HepG2 (cell line): Measurements from ENCODE around the gene CNTN5. TPM values are rescaled to one million over a fixed set of nuclear protein-coding genes. Genes with fewer than 3 reads are reported as not detected.

ENCODE experiments used
- ATAC-seq: fragments of 200-7000 bp; cut with Tn5 transposase; 3 replicates; pipeline ENCODE4 v1.9.1; 2020; ENCODE audit warnings: mild to moderate bottlenecking, moderate library complexity
- BruUV-seq: library from RNA; stranded (reverse); fragments of 400-500 nt; replicated peaks from 2 replicates; lab custom pipeline; 2021; lab: Mats Ljungman, UMichigan
- CTCF ChIA-PET: fragments of 300-600 bp; formaldehyde crosslinking; extraction: SDS; loops from one replicate; lab custom pipeline; 2021; ENCODE audit warnings: low total read pairs, inconsistent platforms, low intra/inter-chr PET ratio; lab: Yijun Ruan, JAX
- POLR2A ChIA-PET: fragments of 350-600 bp; sonication (Branson Sonifier 250); formaldehyde crosslinking; loops from one replicate; lab custom pipeline; 2020; ENCODE audit warnings: antibody characterized with exemption, inconsistent platforms; lab: Yijun Ruan, JAX
- DNase-seq: peaks from one replicate; pipeline ENCODE4 v3.0.0-alpha.2; 2015; ENCODE audit warnings: low spot score
- FAIRE-seq: peaks from 3 replicates; lab custom pipeline; 2011; peaks lifted over from hg19 to GRCh38; lab: Jason Lieb, UNC
- H2AFZ ChIP-seq: one replicate; pipeline ENCODE4 v1.6.1; 2011; ENCODE audit warnings: low read length, inconsistent platforms
- H3K27ac ChIP-seq: fragments of 300-600 bp; 3 replicates; pipeline ENCODE4 v1.8.0; 2011; ENCODE audit warnings: mixed run types, mild to moderate bottlenecking, mixed read lengths, low read length, inconsistent platforms; ENCODE audit not compliant: insufficient read depth; ENCODE audit errors: extremely low read length
- H3K27me3 ChIP-seq, 2 experiments: fragments of 200-600 bp in 1 of 2; 2 replicates in 1 of 2; 3 replicates in 1 of 2; pipeline versions ENCODE4 v1.6.0 to v1.8.0; 2011; ENCODE audit warnings: low read length in 2 of 2, mild to moderate bottlenecking in 2 of 2, moderate library complexity in 2 of 2, inconsistent platforms in 1 of 2; ENCODE audit not compliant: insufficient read depth in 2 of 2, control insufficient read depth in 1 of 2
- H3K36me3 ChIP-seq, 2 experiments: fragments of 200-600 bp in 1 of 2; replicated peaks in 1 of 2; 2 replicates in 1 of 2; 3 replicates in 1 of 2; pipeline versions ENCODE4 v1.5.1 to v1.8.0; 2011; ENCODE audit warnings: low read length in 2 of 2, inconsistent platforms in 1 of 2; ENCODE audit not compliant: insufficient read depth in 2 of 2, control insufficient read depth in 1 of 2
- H3K4me1 ChIP-seq: 2 replicates; pipeline ENCODE4 v1.5.1; 2012; ENCODE audit warnings: low read length, inconsistent platforms; ENCODE audit not compliant: insufficient read depth
- H3K4me2 ChIP-seq: 2 replicates; pipeline ENCODE4 v1.6.0; 2011; ENCODE audit warnings: low read depth, low read length, inconsistent platforms
- H3K4me3 ChIP-seq, 3 experiments: fragments of 200-600 bp in 1 of 3; sonication (generic), shearing (Covaris generic) in 1 of 3; replicated peaks in 1 of 3; 2 replicates each; pipeline ENCODE4 v1.5.1; 2011 to 2016; ENCODE audit warnings: low read length in 3 of 3, inconsistent platforms in 2 of 3, low read depth in 2 of 3, mild to moderate bottlenecking in 2 of 3, control low read depth in 1 of 3, mixed read lengths in 1 of 3; ENCODE audit not compliant: insufficient read depth in 1 of 3
- H3K79me2 ChIP-seq: one replicate; pipeline ENCODE4 v1.6.1; 2011; ENCODE audit warnings: low read length, inconsistent platforms; ENCODE audit not compliant: insufficient read depth
- H3K9ac ChIP-seq: 2 replicates; pipeline ENCODE4 v1.6.0; 2011; ENCODE audit warnings: mild to moderate bottlenecking, low read depth, low read length, inconsistent platforms; ENCODE audit not compliant: insufficient read depth
- H3K9me3 ChIP-seq: 2 replicates; pipeline ENCODE4 v1.5.1; 2012; ENCODE audit warnings: mild to moderate bottlenecking, low read length
- H4K20me1 ChIP-seq: 2 replicates; pipeline ENCODE4 v1.6.0; 2011; ENCODE audit warnings: inconsistent platforms, mild to moderate bottlenecking, low read length, moderate library complexity; ENCODE audit not compliant: insufficient read depth
- KLF11 ChIP-seq: IDR thresholded peaks from 2 replicates; pipeline ENCODE4 v1.6.1; 2016; ENCODE audit warnings: missing compliant biosample characterization
- NR2F6 ChIP-seq, 2 experiments: IDR thresholded peaks; 2 replicates each; pipeline ENCODE4 v1.6.1; 2016; ENCODE audit warnings: antibody characterized with exemption in 1 of 2, mild to moderate bottlenecking in 1 of 2
- POLR2A ChIP-seq, 2 experiments: IDR thresholded peaks; 2 replicates each; pipeline ENCODE4 v1.6.1; 2011; ENCODE audit warnings: low read depth in 2 of 2, low read length in 2 of 2, mild to moderate bottlenecking in 1 of 2, moderate library complexity in 1 of 2; ENCODE audit not compliant: insufficient read depth in 1 of 2
- RORA ChIP-seq: sonication (generic); formaldehyde crosslinking; IDR thresholded peaks from 2 replicates; pipeline ENCODE4 v1.5.0; 2020; ENCODE audit warnings: mild to moderate bottlenecking, missing genetic modification reagents, moderate library complexity
- RXRB ChIP-seq: IDR thresholded peaks from 2 replicates; pipeline ENCODE4 v1.6.1; 2016; ENCODE audit warnings: borderline replicate concordance, missing genetic modification reagents, missing compliant biosample characterization
- ZNF563 ChIP-seq: sonication (generic); formaldehyde crosslinking; IDR thresholded peaks from 2 replicates; pipeline ENCODE4 v1.8.0; 2022; ENCODE audit warnings: mild to moderate bottlenecking, moderate library complexity, missing genetic modification reagents
- ZNF572 ChIP-seq: sonication (generic); formaldehyde crosslinking; IDR thresholded peaks from 2 replicates; pipeline ENCODE4 v1.5.1; 2020; ENCODE audit warnings: mild to moderate bottlenecking, missing genetic modification reagents
- ZNF781 ChIP-seq: sonication (generic); formaldehyde crosslinking; IDR thresholded peaks from 2 replicates; pipeline ENCODE4 v1.5.1; 2020; ENCODE audit warnings: borderline replicate concordance, mild to moderate bottlenecking, missing genetic modification reagents; ENCODE audit errors: not compliant biosample characterization
- ZNF883 ChIP-seq: sonication (generic); formaldehyde crosslinking; IDR thresholded peaks from 2 replicates; pipeline ENCODE4 v1.5.1; 2020; ENCODE audit warnings: mild to moderate bottlenecking, missing genetic modification reagents; ENCODE audit errors: not compliant biosample characterization
- WGBS: methylation state at CpG from one replicate; pipeline ENCODE4 v1.1.6; 2017; ENCODE audit warnings: low lambda C conversion rate; 5-methylcytosine and 5-hydroxymethylcytosine counted together
- in situ Hi-C: cut with HindIII; loops from 2 replicates; pipeline ENCODE4 v1.10.0; 2017; ENCODE audit warnings: low pct_unique_long_range_greater_than_20kb; ENCODE audit not compliant: extremely low pct_ligation_motif_present
- intact Hi-C: fragments of 100-400 bp; cut with micrococcal nuclease; formaldehyde crosslinking; loops from one replicate; pipeline ENCODE4 v1.10.0; 2022; ENCODE audit not compliant: unreplicated experiment
- polyA plus RNA-seq, 8 experiments: library from polyadenylated mRNA; depleted of rRNA in 3 of 8; stranded (reverse) in 7 of 8; unstranded in 1 of 8; fragments of >200 nt; fragmentation: Illumina TruSeq in 4 of 8; extraction: Trizol in 4 of 8; gene quantifications; 2 replicates each; pipeline versions ENCODE4 v1.2.1 to v1.2.3, GENCODE V29; 2011 to 2016; ENCODE audit warnings: low read depth in 4 of 8, missing spikeins in 1 of 8, mixed read lengths in 1 of 8; ENCODE audit not compliant: insufficient read depth in 1 of 8
- total RNA-seq, 5 experiments: library from RNA; depleted of rRNA; stranded (reverse); fragments of >200 nt; fragmentation: Illumina TruSeq; extraction: Trizol; gene quantifications; 2 replicates each; pipeline ENCODE4 v1.2.3, GENCODE V29; 2016; ENCODE audit warnings: low read depth in 1 of 5
- TF ChIP-seq, protein P1 (sequence below): sonication (generic); formaldehyde crosslinking; IDR thresholded peaks from 2 replicates; pipeline ENCODE4 v1.4.0; 2020; ENCODE audit warnings: missing genetic modification reagents
- TF ChIP-seq, protein P2 (sequence below): sonication (generic); formaldehyde crosslinking; IDR thresholded peaks from 2 replicates; pipeline ENCODE4 v1.4.0; 2020; ENCODE audit warnings: missing genetic modification reagents

The CNTN5 gene
- total and polyA plus RNA-seq, 2 of the 13 experiments (the other 11 are each of a cell fraction or from before 2014, with no cell fraction given), result not detected

DNA sequence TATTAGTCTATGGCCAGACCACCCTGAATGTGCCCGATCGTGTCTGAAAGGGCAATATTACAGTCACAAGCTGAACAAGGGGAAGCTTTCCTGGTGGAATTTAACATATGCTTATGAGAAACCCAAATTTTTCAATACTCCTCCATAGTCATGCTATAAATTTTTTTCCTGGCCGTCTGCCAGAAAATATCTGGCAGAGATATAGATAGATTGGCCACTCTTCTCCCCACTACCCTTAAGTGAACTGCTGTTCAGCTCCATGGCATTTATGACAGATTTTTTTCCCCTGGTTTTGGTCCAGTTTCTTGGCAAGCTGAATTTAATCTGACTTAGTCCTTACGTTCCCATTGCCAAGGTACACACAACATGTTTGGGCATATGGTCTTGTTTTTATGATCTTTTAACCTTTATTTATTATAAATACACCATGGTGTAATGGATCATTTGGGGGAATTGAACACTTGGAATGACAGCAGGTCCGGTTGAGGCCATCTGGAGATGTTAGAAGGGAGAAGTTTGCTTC, 328.5 kb downstream of the CNTN5 start:
- CTCF ChIA-PET, result no interaction called here
- no peak for ATAC-seq
- Histone ChIP-seq H4K20me1 (no peaks in the 10 kb centered on the region), H3K27ac (no peak overlapping the region), H3K4me3 (no peak overlapping the region), H3K4me1 (no peaks in the 10 kb centered on the region), H3K4me2 (no peak overlapping the region), H3K27me3 (no peaks in the 10 kb centered on the region), H2AFZ (no peak overlapping the region), H3K36me3 (no peaks in the 10 kb centered on the region), H3K79me2 (no peaks in the 10 kb centered on the region), H3K9me3 (no peaks in the 10 kb centered on the region), H3K9ac (no peak overlapping the region)
- TF ChIP-seq ZNF883 (CRISPR knock-in tag), result no peak
- TF ChIP-seq ZNF572 (CRISPR knock-in tag), result no peak
- no peak for TF ChIP-seq ZNF563 (CRISPR knock-in tag)
- TF ChIP-seq ZNF781 (CRISPR knock-in tag), result no peak
- no peak for TF ChIP-seq NR2F6 (IDR thresholded peaks at IDR 0.05)
- no peak for TF ChIP-seq NR2F6 (CRISPR knock-in tag; IDR thresholded peaks at IDR 0.05)
- TF ChIP-seq POLR2A (IDR thresholded peaks at IDR 0.05; ENCODE audit: insufficient read depth in 1 of 2, low read depth in 2 of 2, low read length in 2 of 2), result no peak
- no peak for TF ChIP-seq RORA (CRISPR knock-in tag)
- no peak for FAIRE-seq
- POLR2A ChIA-PET, result no interaction called here
- no peak for DNase-seq
- WGBS, result 4% methylated on average over 5 of the region's 5 CpGs
- BruUV-seq, result no TSS peak
- intact Hi-C loops (no loop called here), in situ Hi-C loops (no loop called here)

- Histone ChIP-seq H3K27me3 (no peaks in the 10 kb centered on the region), H3K9ac (no peak overlapping the region), H3K36me3 (no peaks in the 10 kb centered on the region), H3K4me3 (no peak overlapping the region), H4K20me1 (no peaks in the 10 kb centered on the region), H2AFZ (no peak overlapping the region), H3K79me2 (no peaks in the 10 kb centered on the region), H3K27ac (no peak overlapping the region), H3K9me3 (no peaks in the 10 kb centered on the region), H3K4me1 (no peaks in the 10 kb centered on the region), H3K4me2 (no peak overlapping the region)
- FAIRE-seq (no peak), DNase-seq (no peak), ATAC-seq (no peak)
- POLR2A ChIA-PET, result no interaction called here
- CTCF ChIA-PET, result no interaction called here
- in situ Hi-C loops, result no loop called here
- 0% methylated on average over 1 of the region's 1 CpG for WGBS
- BruUV-seq, result no TSS peak
- intact Hi-C loops, result no loop called here
- no peak for TF ChIP-seq KLF11 (CRISPR knock-in tag)
- no peak for TF ChIP-seq RXRB (CRISPR knock-in tag)
- TF ChIP-seq, protein P1, sequence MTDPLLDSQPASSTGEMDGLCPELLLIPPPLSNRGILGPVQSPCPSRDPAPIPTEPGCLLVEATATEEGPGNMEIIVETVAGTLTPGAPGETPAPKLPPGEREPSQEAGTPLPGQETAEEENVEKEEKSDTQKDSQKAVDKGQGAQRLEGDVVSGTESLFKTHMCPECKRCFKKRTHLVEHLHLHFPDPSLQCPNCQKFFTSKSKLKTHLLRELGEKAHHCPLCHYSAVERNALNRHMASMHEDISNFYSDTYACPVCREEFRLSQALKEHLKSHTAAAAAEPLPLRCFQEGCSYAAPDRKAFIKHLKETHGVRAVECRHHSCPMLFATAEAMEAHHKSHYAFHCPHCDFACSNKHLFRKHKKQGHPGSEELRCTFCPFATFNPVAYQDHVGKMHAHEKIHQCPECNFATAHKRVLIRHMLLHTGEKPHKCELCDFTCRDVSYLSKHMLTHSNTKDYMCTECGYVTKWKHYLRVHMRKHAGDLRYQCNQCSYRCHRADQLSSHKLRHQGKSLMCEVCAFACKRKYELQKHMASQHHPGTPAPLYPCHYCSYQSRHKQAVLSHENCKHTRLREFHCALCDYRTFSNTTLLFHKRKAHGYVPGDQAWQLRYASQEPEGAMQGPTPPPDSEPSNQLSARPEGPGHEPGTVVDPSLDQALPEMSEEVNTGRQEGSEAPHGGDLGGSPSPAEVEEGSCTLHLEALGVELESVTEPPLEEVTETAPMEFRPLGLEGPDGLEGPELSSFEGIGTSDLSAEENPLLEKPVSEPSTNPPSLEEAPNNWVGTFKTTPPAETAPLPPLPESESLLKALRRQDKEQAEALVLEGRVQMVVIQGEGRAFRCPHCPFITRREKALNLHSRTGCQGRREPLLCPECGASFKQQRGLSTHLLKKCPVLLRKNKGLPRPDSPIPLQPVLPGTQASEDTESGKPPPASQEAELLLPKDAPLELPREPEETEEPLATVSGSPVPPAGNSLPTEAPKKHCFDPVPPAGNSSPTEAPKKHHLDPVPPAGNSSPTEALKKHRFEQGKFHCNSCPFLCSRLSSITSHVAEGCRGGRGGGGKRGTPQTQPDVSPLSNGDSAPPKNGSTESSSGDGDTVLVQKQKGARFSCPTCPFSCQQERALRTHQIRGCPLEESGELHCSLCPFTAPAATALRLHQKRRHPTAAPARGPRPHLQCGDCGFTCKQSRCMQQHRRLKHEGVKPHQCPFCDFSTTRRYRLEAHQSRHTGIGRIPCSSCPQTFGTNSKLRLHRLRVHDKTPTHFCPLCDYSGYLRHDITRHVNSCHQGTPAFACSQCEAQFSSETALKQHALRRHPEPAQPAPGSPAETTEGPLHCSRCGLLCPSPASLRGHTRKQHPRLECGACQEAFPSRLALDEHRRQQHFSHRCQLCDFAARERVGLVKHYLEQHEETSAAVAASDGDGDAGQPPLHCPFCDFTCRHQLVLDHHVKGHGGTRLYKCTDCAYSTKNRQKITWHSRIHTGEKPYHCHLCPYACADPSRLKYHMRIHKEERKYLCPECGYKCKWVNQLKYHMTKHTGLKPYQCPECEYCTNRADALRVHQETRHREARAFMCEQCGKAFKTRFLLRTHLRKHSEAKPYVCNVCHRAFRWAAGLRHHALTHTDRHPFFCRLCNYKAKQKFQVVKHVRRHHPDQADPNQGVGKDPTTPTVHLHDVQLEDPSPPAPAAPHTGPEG (CRISPR knock-in tag), result no peak
- TF ChIP-seq, protein P2, sequence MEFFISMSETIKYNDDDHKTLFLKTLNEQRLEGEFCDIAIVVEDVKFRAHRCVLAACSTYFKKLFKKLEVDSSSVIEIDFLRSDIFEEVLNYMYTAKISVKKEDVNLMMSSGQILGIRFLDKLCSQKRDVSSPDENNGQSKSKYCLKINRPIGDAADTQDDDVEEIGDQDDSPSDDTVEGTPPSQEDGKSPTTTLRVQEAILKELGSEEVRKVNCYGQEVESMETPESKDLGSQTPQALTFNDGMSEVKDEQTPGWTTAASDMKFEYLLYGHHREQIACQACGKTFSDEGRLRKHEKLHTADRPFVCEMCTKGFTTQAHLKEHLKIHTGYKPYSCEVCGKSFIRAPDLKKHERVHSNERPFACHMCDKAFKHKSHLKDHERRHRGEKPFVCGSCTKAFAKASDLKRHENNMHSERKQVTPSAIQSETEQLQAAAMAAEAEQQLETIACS (CRISPR knock-in tag), result no peak
Observed at GRCh38 chr11:99351624-99352023, 330.9 kb downstream of the CNTN5 start.
